ENCODE results near the gene RBM48. TPM values are rescaled to one million over a fixed set of nuclear protein-coding genes. Genes with fewer than 3 reads are reported as not detected.

Gene RBM48
- total and polyA plus RNA-seq, 2 of the 13 experiments (the other 11 are each of a cell fraction or from before 2014, with no cell fraction given) = 7.2 to 12.2 TPM

GRCh38 chr7:92576296-92576695 is 47.7 kb downstream of the RBM48 start:
- no peak for FAIRE-seq
- in situ Hi-C loops (cut with HindIII; ENCODE audit: extremely low pct_ligation_motif_present, low pct_unique_long_range_greater_than_20kb) = no loop called here
- TF ChIP-seq ZFP91 (CRISPR knock-in tag; IDR thresholded peaks at IDR 0.05; ENCODE audit: borderline replicate concordance) (no peak), RAD51 (IDR thresholded peaks at IDR 0.05; ENCODE audit: borderline replicate concordance) (no peak), ARID2 (CRISPR knock-in tag; IDR thresholded peaks at IDR 0.05; ENCODE audit: borderline replicate concordance) (no peak), ZUFSP (CRISPR knock-in tag; IDR thresholded peaks at IDR 0.05; ENCODE audit: borderline replicate concordance) (no peak), CHCHD3 (CRISPR knock-in tag; IDR thresholded peaks at IDR 0.05) (no peak), ZBTB25 (CRISPR knock-in tag; IDR thresholded peaks at IDR 0.05) (no peak), TFDP2 (CRISPR knock-in tag; IDR thresholded peaks at IDR 0.05) (no peak), ZC3H4 (CRISPR knock-in tag; IDR thresholded peaks at IDR 0.05; ENCODE audit: borderline replicate concordance) (no peak), ZFP90 (CRISPR knock-in tag; IDR thresholded peaks at IDR 0.05; ENCODE audit: borderline replicate concordance) (no peak), THAP7 (CRISPR knock-in tag; IDR thresholded peaks at IDR 0.05) (no peak), ZNF567 (CRISPR knock-in tag; IDR thresholded peaks at IDR 0.05; ENCODE audit: borderline replicate concordance) (no peak), ZNF292 (CRISPR knock-in tag; IDR thresholded peaks at IDR 0.05; ENCODE audit: borderline replicate concordance, low read depth) (no peak), PTBP1 (IDR thresholded peaks at IDR 0.05; ENCODE audit: low read depth, low read length, poor library complexity, severe bottlenecking) (no peak), ZNF652 (CRISPR knock-in tag; IDR thresholded peaks at IDR 0.05; ENCODE audit: borderline replicate concordance, low read depth) (no peak), BATF2 (CRISPR knock-in tag; IDR thresholded peaks at IDR 0.05) (no peak), ZNF607 (CRISPR knock-in tag; IDR thresholded peaks at IDR 0.05; ENCODE audit: borderline replicate concordance) (no peak)

More at GRCh38 chr7:92576296-92576695, 47.7 kb downstream of the RBM48 start:
- H3K4me2 ChIP-seq (ENCODE audit: low read depth, low read length) = no peak overlapping the region
- peaks cover 19% of the 10 kb centered on the region for H3K79me2 ChIP-seq (ENCODE audit: insufficient read depth, low read length)
- no peaks in the 10 kb centered on the region for H3K27me3 ChIP-seq (ENCODE audit: control insufficient read depth in 1 of 2, insufficient read depth in 2 of 2, low read length in 2 of 2)
- 99% methylated on average over 3 of the region's 3 CpGs for WGBS (ENCODE audit: low lambda C conversion rate)
- H3K4me1 ChIP-seq (ENCODE audit: insufficient read depth, low read length) = no peaks in the 10 kb centered on the region
- ATAC-seq = no peak
- intact Hi-C loops (cut with micrococcal nuclease; ENCODE audit: unreplicated experiment) = no loop called here
- CTCF ChIA-PET (ENCODE audit: low intra/inter-chr PET ratio, low total read pairs) = no interaction called here
- no peak overlapping the region for H3K9ac ChIP-seq (ENCODE audit: insufficient read depth, low read depth, low read length)
- peaks cover 12 to 70% of the 10 kb centered on the region in 2 experiments for H3K36me3 ChIP-seq (replicated peaks in 1 of 2; ENCODE audit: control insufficient read depth in 1 of 2, insufficient read depth in 2 of 2, low read length in 2 of 2)
- POLR2A ChIA-PET = no interaction called here
- H3K27ac ChIP-seq (ENCODE audit: extremely low read length, insufficient read depth, low read length) = no peak overlapping the region
- H4K20me1 ChIP-seq (ENCODE audit: insufficient read depth, low read length) = peaks cover 9% of the 10 kb centered on the region; the same call in 1 of the 2 replicates
- H3K9me3 ChIP-seq (ENCODE audit: low read length) = no peaks in the 10 kb centered on the region
- H2AFZ ChIP-seq (ENCODE audit: low read length) = no peak overlapping the region
- DNase-seq (ENCODE audit: low spot score) = no peak
- no TSS peak for BruUV-seq (replicated peaks)
- H3K4me3 ChIP-seq (replicated peaks in 1 of 3; ENCODE audit: insufficient read depth in 1 of 3, low read depth in 2 of 3, low read length in 3 of 3) = no peak overlapping the region
